CD14-positive monocyte (primary cell): Measurements from ENCODE around the gene GFPT2. TPM values are rescaled to one million over a fixed set of nuclear protein-coding genes. Genes with fewer than 3 reads are reported as not detected.

Experiments
- DNase-seq, 3 donors: peaks; one replicate each; pipeline ENCODE4 v3.0.0-alpha.2; 2011 to 2022
- H2AFZ ChIP-seq: 2 replicates; pipeline ENCODE4 v1.6.0; 2012; ENCODE audit warnings: mild to moderate bottlenecking, low read depth, low read length, inconsistent platforms; ENCODE audit not compliant: insufficient read depth, poor library complexity, severe bottlenecking
- H3K27ac ChIP-seq, 2 donors: 1 replicate in 1 of 2; 2 replicates in 1 of 2; pipeline ENCODE4 v1.5.1; 2012 to 2013; ENCODE audit warnings: low read length in 2 of 2, control low read depth in 1 of 2, inconsistent platforms in 1 of 2, low read depth in 1 of 2, mild to moderate bottlenecking in 1 of 2
- H3K27me3 ChIP-seq, 2 donors: one replicate each; pipeline versions ENCODE4 v1.6.0 to v1.6.1; 2011 to 2013; ENCODE audit warnings: low read length in 2 of 2; ENCODE audit not compliant: control insufficient read depth in 2 of 2, insufficient read depth in 2 of 2
- H3K36me3 ChIP-seq, 2 donors: replicated peaks in 1 of 2; 1 replicate in 1 of 2; 2 replicates in 1 of 2; pipeline versions ENCODE4 v1.5.1 to v1.6.1; 2012 to 2013; ENCODE audit warnings: low read length in 2 of 2, control low read depth in 1 of 2, inconsistent platforms in 1 of 2, mild to moderate bottlenecking in 1 of 2; ENCODE audit not compliant: insufficient read depth in 2 of 2, control insufficient read depth in 1 of 2
- H3K4me1 ChIP-seq, 2 donors: 1 replicate in 1 of 2; 2 replicates in 1 of 2; pipeline versions ENCODE4 v1.5.1 to v1.6.1; 2012 to 2013; ENCODE audit warnings: low read length in 2 of 2, control low read depth in 1 of 2, inconsistent platforms in 1 of 2, mild to moderate bottlenecking in 1 of 2, moderate library complexity in 1 of 2; ENCODE audit not compliant: insufficient read depth in 2 of 2, control insufficient read depth in 1 of 2
- H3K4me2 ChIP-seq: replicated peaks from 2 replicates; pipeline ENCODE3; 2012; ENCODE audit warnings: low read length, moderate library complexity, mild to moderate bottlenecking; ENCODE audit not compliant: poor library complexity, severe bottlenecking; ENCODE audit errors: extremely low read depth
- H3K4me3 ChIP-seq, 3 experiments: fragments of 200-600 bp in 1 of 3; sonication (generic) in 1 of 3; replicated peaks in 1 of 3; 1 replicate in 2 of 3; 2 replicates in 1 of 3; pipeline ENCODE4 v1.5.1; 2011 to 2013; ENCODE audit warnings: low read length in 3 of 3, mild to moderate bottlenecking in 3 of 3, control low read depth in 2 of 3, low read depth in 2 of 3, inconsistent platforms in 1 of 3, moderate library complexity in 1 of 3
- H3K79me2 ChIP-seq: 2 replicates; pipeline ENCODE4 v1.6.0; 2012; ENCODE audit warnings: mild to moderate bottlenecking, control low read depth, inconsistent platforms, low read length, moderate library complexity; ENCODE audit not compliant: insufficient read depth
- H3K9ac ChIP-seq: 2 replicates; pipeline ENCODE4 v1.6.0; 2017; ENCODE audit warnings: low read length, mild to moderate bottlenecking; ENCODE audit not compliant: insufficient read depth, poor library complexity, severe bottlenecking
- H3K9me3 ChIP-seq, 2 donors: replicated peaks in 1 of 2; 1 replicate in 1 of 2; 2 replicates in 1 of 2; pipeline versions ENCODE4 v1.5.1 to v1.6.1; 2012 to 2013; ENCODE audit warnings: low read length in 2 of 2, control low read depth in 1 of 2; ENCODE audit not compliant: control insufficient read depth in 1 of 2, insufficient read depth in 1 of 2
- H4K20me1 ChIP-seq: 2 replicates; pipeline ENCODE4 v1.6.0; 2012; ENCODE audit warnings: mild to moderate bottlenecking, low read length, control low read depth, moderate library complexity; ENCODE audit not compliant: insufficient read depth
- H3K27ac Mint-ChIP-seq, 7 donors: one replicate each; pipeline ENCODE4 v1.8.0; 2020; ENCODE audit warnings: mild to moderate bottlenecking in 7 of 7, mixed read lengths in 7 of 7, moderate library complexity in 6 of 7, inconsistent platforms in 2 of 7
- H3K27me3 Mint-ChIP-seq, 3 donors: one replicate each; pipeline ENCODE4 v1.8.0; 2021 to 2022; ENCODE audit warnings: low read depth in 3 of 3, mild to moderate bottlenecking in 3 of 3, mixed read lengths in 3 of 3, moderate library complexity in 3 of 3, inconsistent platforms in 1 of 3
- H3K36me3 Mint-ChIP-seq, 2 donors: one replicate each; pipeline ENCODE4 v1.8.0; 2020; ENCODE audit warnings: mixed read lengths in 2 of 2, inconsistent platforms in 1 of 2, mild to moderate bottlenecking in 1 of 2
- H3K4me1 Mint-ChIP-seq: one replicate; pipeline ENCODE4 v1.8.0; 2020; ENCODE audit warnings: mild to moderate bottlenecking, mixed read lengths
- H3K4me3 Mint-ChIP-seq, 2 donors: one replicate each; pipeline ENCODE4 v1.8.0; 2020; ENCODE audit warnings: mild to moderate bottlenecking in 2 of 2, mixed read lengths in 2 of 2, moderate library complexity in 1 of 2
- H3K9me3 Mint-ChIP-seq, 7 donors: one replicate each; pipeline ENCODE4 v1.8.0; 2020 to 2022; ENCODE audit warnings: mixed read lengths in 7 of 7, mild to moderate bottlenecking in 6 of 7, moderate library complexity in 6 of 7, inconsistent platforms in 2 of 7
- WGBS: methylation state at CpG from one replicate; pipeline ENCODE4 v1.1.5; 2013; ENCODE audit warnings: missing lambda C conversion rate; ENCODE audit not compliant: insufficient coverage; 5-methylcytosine and 5-hydroxymethylcytosine counted together
- intact Hi-C, 2 donors: fragments of 100-400 bp; cut with micrococcal nuclease; formaldehyde crosslinking; loops; one replicate each; pipeline versions ENCODE4 v1.15.0 to v1.15.1; 2023
- polyA plus RNA-seq, 3 donors: library from polyadenylated mRNA; depleted of rRNA in 1 of 3; unstranded in 2 of 3; stranded (reverse) in 1 of 3; fragments of 300-500 nt in 2 of 3; fragments of >200 nt in 1 of 3; fragmentation: Illumina TruSeq in 2 of 3; gene quantifications; 1 replicate in 2 of 3; 2 replicates in 1 of 3; pipeline ENCODE4 v1.2.3, GENCODE V29; 2012 to 2021
- TF ChIP-seq, protein P1 (sequence below): fragments of 200-600 bp; IDR thresholded peaks from one replicate; pipeline ENCODE4 v1.8.0; 2022; ENCODE audit warnings: antibody characterized with exemption, mild to moderate bottlenecking

Gene GFPT2
- polyA plus RNA-seq, 3 donors = not detected

DNA sequence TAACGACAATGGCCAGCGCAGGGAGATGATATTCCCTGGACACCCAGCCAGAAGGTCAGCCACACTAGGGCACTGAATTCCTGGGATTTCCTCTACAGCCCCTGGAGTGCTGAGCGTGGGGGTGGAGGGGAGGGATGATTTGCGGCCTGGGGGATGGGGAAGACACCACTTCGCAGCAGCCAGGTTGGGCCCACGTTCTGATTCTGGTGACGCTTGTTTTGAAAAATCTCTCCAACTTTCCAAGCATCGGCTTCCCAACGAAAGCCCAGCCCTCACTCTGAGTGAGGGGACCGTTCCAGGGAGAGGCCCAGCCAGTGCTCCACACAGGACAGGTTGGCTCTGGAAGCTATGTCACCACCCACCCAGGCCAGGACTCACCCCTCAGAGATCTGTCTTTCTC is 5.4 kb downstream of the GFPT2 start:
- Mint-ChIP-seq H3K36me3 (peaks cover 0 to 2% of the 10 kb centered on the region in 2 donors), H3K4me3 (no peak overlapping the region), H3K27me3 (peaks cover 29 to 53% (median 47%) of the 10 kb centered on the region in 3 donors), H3K27ac (no peak overlapping the region), H3K4me1 (peaks cover 12% of the 10 kb centered on the region), H3K9me3 (peaks cover 0 to 12% (median 5%) of the 10 kb centered on the region in 7 donors)
- no peaks in the 10 kb centered on the region for H3K79me2 ChIP-seq
- H3K27ac ChIP-seq = no peak overlapping the region
- no peaks in the 10 kb centered on the region for H4K20me1 ChIP-seq
- no peak overlapping the region for H2AFZ ChIP-seq
- TF ChIP-seq, protein P1, sequence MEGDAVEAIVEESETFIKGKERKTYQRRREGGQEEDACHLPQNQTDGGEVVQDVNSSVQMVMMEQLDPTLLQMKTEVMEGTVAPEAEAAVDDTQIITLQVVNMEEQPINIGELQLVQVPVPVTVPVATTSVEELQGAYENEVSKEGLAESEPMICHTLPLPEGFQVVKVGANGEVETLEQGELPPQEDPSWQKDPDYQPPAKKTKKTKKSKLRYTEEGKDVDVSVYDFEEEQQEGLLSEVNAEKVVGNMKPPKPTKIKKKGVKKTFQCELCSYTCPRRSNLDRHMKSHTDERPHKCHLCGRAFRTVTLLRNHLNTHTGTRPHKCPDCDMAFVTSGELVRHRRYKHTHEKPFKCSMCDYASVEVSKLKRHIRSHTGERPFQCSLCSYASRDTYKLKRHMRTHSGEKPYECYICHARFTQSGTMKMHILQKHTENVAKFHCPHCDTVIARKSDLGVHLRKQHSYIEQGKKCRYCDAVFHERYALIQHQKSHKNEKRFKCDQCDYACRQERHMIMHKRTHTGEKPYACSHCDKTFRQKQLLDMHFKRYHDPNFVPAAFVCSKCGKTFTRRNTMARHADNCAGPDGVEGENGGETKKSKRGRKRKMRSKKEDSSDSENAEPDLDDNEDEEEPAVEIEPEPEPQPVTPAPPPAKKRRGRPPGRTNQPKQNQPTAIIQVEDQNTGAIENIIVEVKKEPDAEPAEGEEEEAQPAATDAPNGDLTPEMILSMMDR = no peak
- H3K4me1 ChIP-seq = peaks cover 5 to 13% of the 10 kb centered on the region in 2 donors
- peaks cover 21 to 45% of the 10 kb centered on the region in 2 donors for H3K27me3 ChIP-seq
- H3K9ac ChIP-seq = no peak overlapping the region
- intact Hi-C loops = no loop called here
- peaks cover 0 to 13% of the 10 kb centered on the region in 2 donors for H3K9me3 ChIP-seq
- DNase-seq = no peak
- no peak overlapping the region for H3K4me3 ChIP-seq
- H3K4me2 ChIP-seq = no peak overlapping the region
- 91% methylated on average over 9 of the region's 10 CpGs for WGBS
- H3K36me3 ChIP-seq = no peaks in the 10 kb centered on the region

DNA sequence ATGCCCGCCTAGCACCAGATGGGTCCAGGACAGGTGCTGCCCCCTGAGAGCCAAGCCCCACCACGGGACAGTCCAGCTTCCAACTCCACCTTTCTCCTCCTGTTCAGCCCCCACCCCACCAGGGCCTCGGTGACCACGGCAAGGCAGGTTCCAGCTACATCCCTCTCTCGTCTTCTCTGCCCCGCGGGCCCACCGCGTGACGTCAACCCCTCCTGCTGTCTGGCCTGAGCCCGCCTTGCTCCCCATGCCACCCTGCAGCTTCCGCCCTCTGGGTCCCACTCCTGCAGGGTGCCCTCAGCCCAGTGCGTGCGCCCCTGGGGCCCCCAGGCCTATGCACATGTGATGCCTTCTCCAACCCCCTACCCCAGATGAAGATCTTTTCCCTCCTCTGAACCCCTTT is 6.8 kb downstream of the GFPT2 start:
- H2AFZ ChIP-seq = no peak overlapping the region
- WGBS = 93% methylated on average over 12 of the region's 14 CpGs
- Mint-ChIP-seq H3K27me3 (peaks cover 22 to 50% (median 39%) of the 10 kb centered on the region in 3 donors), H3K27ac (no peak overlapping the region), H3K9me3 (peaks cover 0 to 6% (median 2%) of the 10 kb centered on the region in 7 donors), H3K36me3 (no peaks in the 10 kb centered on the region), H3K4me3 (no peak overlapping the region), H3K4me1 (peaks cover 9% of the 10 kb centered on the region)
- H3K36me3 ChIP-seq = no peaks in the 10 kb centered on the region
- no peak overlapping the region for H3K9ac ChIP-seq
- intact Hi-C loops = no loop called here
- H3K79me2 ChIP-seq = no peaks in the 10 kb centered on the region
- H4K20me1 ChIP-seq = no peaks in the 10 kb centered on the region
- peaks cover 12 to 31% of the 10 kb centered on the region in 2 donors for H3K27me3 ChIP-seq
- peaks cover 0 to 6% of the 10 kb centered on the region in 2 donors for H3K9me3 ChIP-seq
- no peak overlapping the region for H3K27ac ChIP-seq
- H3K4me1 ChIP-seq = peaks cover 5 to 7% of the 10 kb centered on the region in 2 donors
- DNase-seq = no peak
- no peak overlapping the region for H3K4me3 ChIP-seq
- no peak overlapping the region for H3K4me2 ChIP-seq
- TF ChIP-seq, protein P1 = no peak
